HT1080 (cell line): ENCODE results near the gene SHROOM2. TPM values are rescaled to one million over a fixed set of nuclear protein-coding genes. Genes with fewer than 3 reads are reported as not detected.

ENCODE experiments used
- DNase-seq: peaks from one replicate; pipeline ENCODE4 v3.0.0-alpha.2; 2015; ENCODE audit warnings: low read depth
- total RNA-seq: library from RNA; depleted of rRNA; stranded (reverse); fragments of >200 nt; shearing (Covaris generic); gene quantifications from 2 replicates; pipeline ENCODE4 v1.2.3, GENCODE V29; 2014

SHROOM2 gene
- total RNA-seq, 1 experiment from 2014 or later = 3.2 TPM

DNA sequence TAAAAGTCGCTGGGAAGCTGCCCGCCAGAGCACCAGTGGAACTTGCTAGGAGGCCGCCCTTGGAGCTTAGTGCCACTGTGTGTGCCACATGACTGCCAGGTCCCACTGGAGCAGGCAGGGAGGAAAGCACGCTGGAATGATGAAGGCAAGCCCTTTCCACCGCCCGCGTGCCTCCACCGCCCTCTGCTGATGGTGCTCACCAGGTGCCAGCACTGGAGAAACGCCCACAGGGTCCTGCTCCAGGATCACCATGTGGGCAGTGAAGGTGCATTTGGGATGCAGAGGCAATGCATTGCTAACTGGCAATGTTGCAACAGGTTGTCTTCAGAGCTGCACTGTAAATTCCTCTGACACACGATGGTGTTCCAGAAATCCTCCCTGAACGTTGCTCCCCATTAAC is 76.3 kb downstream of the SHROOM2 start:
- no peak for DNase-seq

DNA sequence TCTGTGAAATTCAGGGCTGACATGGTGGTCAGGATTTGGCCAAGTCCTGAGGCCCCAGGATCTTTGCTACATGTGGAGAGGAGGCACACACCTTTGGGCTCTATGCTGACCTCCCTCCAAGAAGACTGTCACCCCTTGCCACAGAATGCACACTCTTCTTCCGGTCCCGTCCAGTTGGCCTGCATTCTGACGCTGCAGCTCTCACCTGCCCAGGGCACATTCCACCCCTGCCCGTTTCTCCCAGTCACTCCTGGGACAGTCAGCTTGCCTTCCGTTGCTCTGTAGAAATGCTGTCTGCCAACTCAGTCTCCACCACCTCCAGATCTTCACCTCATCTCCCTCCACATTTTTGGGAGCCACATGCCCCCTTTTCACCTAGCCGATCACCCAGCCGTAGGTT is 76.7 kb downstream of the SHROOM2 start:
- no peak for DNase-seq

- no peak for DNase-seq
Measured at GRCh38 chrX:9864011-9864410, 77.8 kb downstream of the SHROOM2 start.

GRCh38 chrX:9865804-9866472 is 79.7 kb downstream of the SHROOM2 start:
- peak; percentile 38 for DNase-seq

GRCh38 chrX:9866633-9867032 is 80.4 kb downstream of the SHROOM2 start:
- no peak for DNase-seq

DNA sequence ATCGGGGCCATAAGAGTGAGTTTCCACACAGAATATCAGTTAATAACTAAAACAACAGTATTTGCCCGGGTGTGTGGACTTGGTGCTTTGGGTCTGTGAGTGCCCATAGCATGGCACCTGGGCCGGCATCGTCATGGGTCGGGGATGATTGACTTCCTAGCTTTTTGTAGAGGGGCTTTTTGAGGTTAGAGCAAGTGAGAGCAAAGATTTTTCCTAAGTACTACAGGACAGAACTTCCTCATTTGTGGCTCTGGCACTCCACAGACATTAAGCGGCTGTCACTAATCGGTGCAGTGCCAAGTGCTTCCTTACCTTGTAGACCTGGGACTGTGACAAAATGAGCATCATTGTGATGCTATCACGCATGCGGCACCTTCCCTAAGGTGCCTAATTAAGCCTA is 81.0 kb downstream of the SHROOM2 start:
- DNase-seq = no peak

DNA sequence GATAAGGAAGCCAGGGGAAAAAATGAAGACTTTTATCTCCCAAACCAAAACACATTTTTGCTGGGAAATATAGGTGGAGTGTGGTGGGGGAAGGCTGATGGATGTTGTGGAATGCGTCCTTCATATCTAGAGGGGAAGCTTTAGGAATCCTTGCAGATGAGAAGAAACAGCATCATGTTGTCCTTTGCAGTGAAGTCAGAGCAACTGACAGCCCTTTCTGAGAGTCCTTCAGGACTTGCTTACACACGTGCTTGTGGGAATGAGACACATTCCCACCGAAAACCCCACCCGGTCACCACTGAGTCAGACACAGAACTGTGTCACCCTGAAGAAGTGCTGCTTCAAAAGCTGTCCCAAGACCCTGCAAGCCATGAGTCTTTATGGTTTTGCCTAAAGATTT is 81.5 kb downstream of the SHROOM2 start:
- no peak for DNase-seq

DNA sequence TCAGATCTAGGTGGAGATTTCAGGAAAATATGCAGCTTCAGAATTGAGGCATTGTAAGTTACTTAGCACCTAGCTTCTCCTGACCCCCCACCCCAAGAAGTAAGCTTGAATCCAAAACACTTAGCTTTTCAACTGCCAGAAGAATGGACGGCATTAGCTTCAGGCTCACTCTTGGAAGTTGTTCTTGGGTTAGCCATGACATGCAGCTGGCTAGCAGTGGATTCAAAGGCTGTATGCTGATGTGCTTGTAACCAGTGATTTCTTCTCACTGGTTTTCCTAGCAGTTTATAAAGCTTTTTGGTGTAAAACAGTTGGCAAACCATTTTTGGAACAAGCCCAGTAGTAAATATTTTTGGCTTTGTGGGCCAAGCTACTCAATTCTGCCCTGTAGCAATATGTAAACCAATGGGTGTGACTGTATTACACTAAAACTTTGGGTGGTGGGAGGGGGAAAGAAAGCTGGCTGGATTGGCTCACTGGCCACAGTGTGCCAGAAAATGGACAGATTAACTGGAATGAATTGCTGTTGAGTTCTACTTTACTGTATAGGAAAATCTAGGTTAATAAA is 85.6 kb downstream of the SHROOM2 start:
- DNase-seq = no peak

DNA sequence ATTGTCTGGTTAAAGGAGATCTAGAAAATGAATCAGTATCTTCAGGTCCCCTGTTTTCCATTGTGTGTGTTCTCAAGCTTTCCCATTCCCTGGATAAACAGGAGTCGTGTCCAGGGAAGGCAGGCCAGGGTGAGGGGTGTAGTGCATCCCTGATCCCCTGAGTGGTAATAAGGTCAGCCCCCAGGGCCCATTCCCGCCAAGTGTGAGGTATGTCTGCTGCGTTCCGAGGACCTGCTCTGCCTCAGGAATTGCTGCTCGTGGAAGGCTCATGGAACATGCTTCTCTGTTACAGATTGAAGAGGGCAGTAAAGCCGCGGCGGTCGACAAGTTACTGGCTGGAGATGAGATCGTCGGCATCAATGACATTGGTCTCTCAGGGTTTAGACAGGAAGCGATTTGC is 87.1 kb downstream of the SHROOM2 start:
- DNase-seq = no peak

- DNase-seq = peak; percentile 15
Measured at GRCh38 chrX:9873952-9874351, 87.7 kb downstream of the SHROOM2 start.

GRCh38 chrX:9874483-9874882 is 88.3 kb downstream of the SHROOM2 start:
- DNase-seq = no peak

DNA sequence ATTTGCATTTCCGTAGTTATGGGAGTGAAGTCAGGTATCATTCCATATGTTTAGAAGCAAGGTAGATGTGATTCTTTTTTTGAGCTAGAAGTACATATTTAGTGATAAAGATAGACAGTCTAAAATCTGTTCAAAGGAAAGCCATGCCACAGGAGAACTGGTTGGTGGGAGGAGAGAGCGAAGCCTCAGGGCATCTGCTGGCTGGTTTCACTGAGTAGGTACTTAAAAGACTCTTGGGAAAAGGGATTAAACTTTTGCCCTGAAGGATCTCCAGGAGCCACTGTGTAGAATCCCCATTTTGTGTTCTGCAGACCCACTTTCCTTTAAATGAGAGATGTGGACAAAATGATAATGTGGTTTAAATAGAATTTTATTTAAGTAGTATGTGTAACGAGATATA is 89.6 kb downstream of the SHROOM2 start:
- no peak for DNase-seq

GRCh38 chrX:9876201-9876600 is 90.0 kb downstream of the SHROOM2 start:
- DNase-seq = no peak

GRCh38 chrX:9878146-9878820 is 92.1 kb downstream of the SHROOM2 start:
- DNase-seq = peak; percentile 33

GRCh38 chrX:9880237-9880636 is 94.0 kb downstream of the SHROOM2 start:
- DNase-seq = no peak

DNA sequence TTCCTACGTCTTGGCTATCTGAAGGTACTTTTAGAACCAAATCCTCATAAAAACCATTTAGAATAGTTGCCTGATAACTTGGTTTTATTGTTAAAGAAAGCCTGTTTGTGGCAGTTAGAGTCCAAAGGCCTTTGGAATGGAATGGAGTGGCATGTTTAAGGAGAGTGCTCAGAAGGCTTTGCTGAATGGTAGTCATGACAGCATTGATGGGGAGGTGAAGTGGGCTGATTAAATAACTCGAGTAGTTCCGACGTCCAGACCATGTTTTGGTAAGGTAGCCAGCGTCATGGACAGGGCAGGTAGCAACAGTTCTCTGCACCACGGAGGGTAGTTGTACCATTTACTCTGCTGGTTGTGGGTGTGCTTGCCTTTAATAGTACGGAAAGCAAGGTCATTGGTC is 94.6 kb downstream of the SHROOM2 start:
- DNase-seq = no peak

DNA sequence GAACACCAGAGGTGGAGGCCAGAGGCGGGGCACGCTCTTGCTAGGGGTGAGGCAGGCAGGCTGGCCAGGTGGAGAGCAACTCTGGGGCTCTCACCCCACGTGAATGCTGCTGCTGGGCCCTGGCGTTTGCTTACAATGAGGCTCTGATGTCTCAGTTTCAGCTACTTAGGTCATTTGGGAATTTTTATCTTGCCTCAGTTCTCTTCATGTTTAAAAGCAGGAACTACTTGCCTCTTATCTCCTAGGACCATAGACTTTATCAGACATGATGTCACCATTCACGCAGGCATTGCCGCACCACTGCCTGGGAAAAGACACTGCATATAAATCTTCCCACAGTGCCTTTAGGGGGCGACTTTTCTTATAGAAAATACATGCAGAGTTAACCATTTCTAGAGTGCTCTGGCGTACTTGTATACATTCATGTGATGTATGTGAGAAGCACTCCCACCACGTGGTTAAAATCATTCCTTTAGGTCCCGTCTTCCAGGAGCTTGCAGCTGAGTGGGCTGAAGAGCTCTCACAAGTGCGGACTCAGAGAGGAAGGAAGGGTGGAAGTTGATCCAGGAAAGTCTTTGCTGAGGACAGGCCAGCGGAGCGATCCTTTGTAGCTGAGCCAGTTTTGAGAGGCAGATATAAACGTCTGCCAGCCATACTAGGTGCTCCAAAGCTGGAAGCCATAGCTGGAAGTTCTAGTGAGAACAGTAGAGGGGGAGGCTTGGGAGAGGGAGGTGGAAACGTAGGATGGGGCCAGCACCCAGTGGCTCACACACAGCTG is 96.6 kb downstream of the SHROOM2 start:
- no peak for DNase-seq

DNA sequence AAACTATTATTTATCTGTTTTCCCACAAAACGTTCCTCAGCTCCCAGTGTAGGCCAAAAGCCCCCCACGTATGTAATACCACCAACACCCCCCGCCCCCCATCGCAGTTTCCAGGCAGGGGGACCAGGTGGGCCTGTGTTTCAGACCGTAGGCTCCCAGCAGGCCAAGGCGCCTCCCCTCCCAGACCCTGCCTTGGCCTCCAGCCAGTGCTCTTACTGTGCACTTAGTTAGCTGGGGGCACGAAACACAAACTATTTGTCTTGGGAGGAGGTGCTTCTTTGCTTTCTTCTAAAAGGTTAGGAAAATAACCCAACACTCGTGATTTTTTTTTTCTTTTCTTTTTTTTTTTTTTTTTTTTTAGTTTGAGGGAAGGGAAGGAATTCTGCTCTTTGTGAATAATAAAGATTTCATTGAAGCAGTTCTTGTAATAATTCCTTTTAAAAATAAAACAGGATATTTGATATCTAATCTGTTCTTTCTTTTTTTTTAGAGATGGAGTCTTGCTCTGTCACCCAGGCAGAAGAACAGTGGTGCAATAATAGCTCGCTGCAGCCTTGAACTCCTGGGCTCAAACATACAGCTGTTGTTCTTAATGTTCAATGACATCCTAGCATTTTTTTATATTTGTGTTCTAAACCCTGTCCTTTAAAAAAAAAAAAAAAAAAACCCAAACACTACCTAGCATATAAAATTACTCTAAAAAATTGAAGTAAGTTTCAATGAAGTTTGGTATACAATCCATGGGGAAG is 98.0 kb downstream of the SHROOM2 start:
- no peak for DNase-seq

GRCh38 chrX:9885150-9885549 is 98.9 kb downstream of the SHROOM2 start:
- peak; percentile 54 for DNase-seq

DNA sequence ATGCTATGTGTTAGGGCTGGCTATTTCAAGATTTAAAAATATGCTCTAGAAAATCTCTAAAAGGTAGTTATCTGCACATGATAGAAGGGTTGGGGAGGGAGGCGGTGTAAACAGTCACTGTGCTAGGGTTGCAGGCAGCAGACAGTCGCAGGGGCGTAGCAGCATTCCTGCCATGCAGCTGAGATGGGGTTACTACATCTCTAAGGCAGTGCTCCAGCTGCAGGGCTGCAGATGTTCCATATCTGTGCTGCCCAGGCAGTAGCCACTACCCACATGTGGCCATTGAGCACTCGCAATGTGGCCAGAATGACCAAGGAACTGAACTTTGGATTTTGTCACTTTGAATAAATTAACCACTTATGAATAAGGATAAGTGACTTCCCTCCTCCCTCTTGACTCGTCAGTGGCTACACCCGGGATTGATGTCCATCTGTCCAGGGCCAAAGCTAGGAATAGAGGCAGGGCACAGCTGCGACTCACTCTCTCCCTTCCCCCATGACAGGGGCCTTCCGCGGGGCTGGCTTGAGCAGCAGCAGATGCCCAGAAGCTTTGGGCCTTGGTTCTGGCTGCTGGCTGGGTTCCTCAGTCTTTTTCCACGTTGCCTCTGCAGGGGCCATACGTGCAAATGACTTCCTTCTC is 101.5 kb downstream of the SHROOM2 start:
- no peak for DNase-seq

GRCh38 chrX:9888953-9889470 is 102.8 kb downstream of the SHROOM2 start:
- DNase-seq = no peak
